ENCODE results near the gene NME2.
A peak's percentile ranks its signal among the peaks of the same experiment; 100 is the strongest.

NME2 gene

DNA sequence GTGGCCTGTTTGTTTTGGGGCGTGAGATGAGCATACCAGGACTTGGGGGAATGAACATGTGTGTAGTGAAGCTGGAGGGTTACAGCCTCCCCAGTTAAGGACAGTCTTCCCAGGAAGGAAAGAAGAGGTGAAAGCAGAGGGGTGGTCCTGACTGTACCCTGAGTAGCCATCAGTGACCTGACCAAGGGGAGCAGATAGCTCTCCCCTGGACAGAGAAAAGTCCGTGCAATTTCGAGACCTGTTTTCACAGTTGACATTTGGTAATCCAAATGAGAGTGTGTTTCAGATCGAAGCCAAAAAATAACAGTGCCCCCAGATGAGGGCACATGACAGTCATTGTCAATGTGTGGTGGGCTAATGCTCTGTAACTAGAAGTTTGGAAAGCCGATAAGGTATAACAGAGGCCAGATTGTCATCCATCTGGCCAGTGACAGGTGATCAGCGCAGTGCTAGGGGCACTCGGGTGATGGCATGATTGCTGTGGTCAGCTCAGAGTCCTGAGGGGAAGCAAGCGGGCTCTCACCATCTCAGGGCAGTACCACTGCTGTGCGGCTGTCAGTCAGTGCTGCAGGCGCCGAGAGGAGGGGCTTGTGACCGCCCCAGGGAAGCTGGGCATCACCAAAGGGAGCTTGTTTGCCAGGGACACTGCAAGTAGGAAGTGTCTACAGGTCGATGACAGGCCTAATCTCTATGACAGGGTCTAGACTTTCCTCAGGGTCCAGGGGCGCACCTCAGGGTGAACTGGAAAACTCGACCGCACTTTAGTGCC, 1.1 kb upstream of the NME2 start:
- TF ChIP-seq ESRRG (CRISPR knock-in tag; IDR thresholded peaks at IDR 0.05) (no peak), OSR1 (CRISPR knock-in tag; IDR thresholded peaks at IDR 0.05) (no peak), CSDC2 (CRISPR knock-in tag; IDR thresholded peaks at IDR 0.05) (no peak), SNAI2 (CRISPR knock-in tag; IDR thresholded peaks at IDR 0.05) (no peak), ISL1 (CRISPR knock-in tag; IDR thresholded peaks at IDR 0.05) (no peak), RARB (CRISPR knock-in tag; IDR thresholded peaks at IDR 0.05) (no peak), TCF4 (CRISPR knock-in tag; IDR thresholded peaks at IDR 0.05; ENCODE audit: borderline replicate concordance) (no peak), ZNF8 (CRISPR knock-in tag; IDR thresholded peaks at IDR 0.05) (no peak), ZFP3 (CRISPR knock-in tag; IDR thresholded peaks at IDR 0.05) (no peak), TOX (CRISPR knock-in tag; IDR thresholded peaks at IDR 0.05; ENCODE audit: borderline replicate concordance) (no peak), ZNF70 (CRISPR knock-in tag; IDR thresholded peaks at IDR 0.05) (no peak), ARNTL (CRISPR knock-in tag; IDR thresholded peaks at IDR 0.05; ENCODE audit: borderline replicate concordance, low read depth) (no peak), BACH2 (CRISPR knock-in tag; IDR thresholded peaks at IDR 0.05; ENCODE audit: borderline replicate concordance) (no peak), GLIS3 (CRISPR knock-in tag; IDR thresholded peaks at IDR 0.05) (no peak), ZC3H10 (CRISPR knock-in tag; IDR thresholded peaks at IDR 0.05) (no peak), ZNF565 (CRISPR knock-in tag; conservative IDR thresholded peaks at IDR 0.05; ENCODE audit: low read depth) (no peak)
- TF ChIP-seq, protein P1, sequence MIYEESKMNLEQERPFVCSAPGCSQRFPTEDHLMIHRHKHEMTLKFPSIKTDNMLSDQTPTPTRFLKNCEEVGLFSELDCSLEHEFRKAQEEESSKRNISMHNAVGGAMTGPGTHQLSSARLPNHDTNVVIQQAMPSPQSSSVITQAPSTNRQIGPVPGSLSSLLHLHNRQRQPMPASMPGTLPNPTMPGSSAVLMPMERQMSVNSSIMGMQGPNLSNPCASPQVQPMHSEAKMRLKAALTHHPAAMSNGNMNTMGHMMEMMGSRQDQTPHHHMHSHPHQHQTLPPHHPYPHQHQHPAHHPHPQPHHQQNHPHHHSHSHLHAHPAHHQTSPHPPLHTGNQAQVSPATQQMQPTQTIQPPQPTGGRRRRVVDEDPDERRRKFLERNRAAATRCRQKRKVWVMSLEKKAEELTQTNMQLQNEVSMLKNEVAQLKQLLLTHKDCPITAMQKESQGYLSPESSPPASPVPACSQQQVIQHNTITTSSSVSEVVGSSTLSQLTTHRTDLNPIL (CRISPR knock-in tag; IDR thresholded peaks at IDR 0.05; ENCODE audit: low read depth) = no peak
- TF ChIP-seq, protein P2, sequence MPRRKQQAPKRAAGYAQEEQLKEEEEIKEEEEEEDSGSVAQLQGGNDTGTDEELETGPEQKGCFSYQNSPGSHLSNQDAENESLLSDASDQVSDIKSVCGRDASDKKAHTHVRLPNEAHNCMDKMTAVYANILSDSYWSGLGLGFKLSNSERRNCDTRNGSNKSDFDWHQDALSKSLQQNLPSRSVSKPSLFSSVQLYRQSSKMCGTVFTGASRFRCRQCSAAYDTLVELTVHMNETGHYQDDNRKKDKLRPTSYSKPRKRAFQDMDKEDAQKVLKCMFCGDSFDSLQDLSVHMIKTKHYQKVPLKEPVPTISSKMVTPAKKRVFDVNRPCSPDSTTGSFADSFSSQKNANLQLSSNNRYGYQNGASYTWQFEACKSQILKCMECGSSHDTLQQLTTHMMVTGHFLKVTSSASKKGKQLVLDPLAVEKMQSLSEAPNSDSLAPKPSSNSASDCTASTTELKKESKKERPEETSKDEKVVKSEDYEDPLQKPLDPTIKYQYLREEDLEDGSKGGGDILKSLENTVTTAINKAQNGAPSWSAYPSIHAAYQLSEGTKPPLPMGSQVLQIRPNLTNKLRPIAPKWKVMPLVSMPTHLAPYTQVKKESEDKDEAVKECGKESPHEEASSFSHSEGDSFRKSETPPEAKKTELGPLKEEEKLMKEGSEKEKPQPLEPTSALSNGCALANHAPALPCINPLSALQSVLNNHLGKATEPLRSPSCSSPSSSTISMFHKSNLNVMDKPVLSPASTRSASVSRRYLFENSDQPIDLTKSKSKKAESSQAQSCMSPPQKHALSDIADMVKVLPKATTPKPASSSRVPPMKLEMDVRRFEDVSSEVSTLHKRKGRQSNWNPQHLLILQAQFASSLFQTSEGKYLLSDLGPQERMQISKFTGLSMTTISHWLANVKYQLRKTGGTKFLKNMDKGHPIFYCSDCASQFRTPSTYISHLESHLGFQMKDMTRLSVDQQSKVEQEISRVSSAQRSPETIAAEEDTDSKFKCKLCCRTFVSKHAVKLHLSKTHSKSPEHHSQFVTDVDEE (CRISPR knock-in tag; IDR thresholded peaks at IDR 0.05) = no peak
- TF ChIP-seq, protein P3, sequence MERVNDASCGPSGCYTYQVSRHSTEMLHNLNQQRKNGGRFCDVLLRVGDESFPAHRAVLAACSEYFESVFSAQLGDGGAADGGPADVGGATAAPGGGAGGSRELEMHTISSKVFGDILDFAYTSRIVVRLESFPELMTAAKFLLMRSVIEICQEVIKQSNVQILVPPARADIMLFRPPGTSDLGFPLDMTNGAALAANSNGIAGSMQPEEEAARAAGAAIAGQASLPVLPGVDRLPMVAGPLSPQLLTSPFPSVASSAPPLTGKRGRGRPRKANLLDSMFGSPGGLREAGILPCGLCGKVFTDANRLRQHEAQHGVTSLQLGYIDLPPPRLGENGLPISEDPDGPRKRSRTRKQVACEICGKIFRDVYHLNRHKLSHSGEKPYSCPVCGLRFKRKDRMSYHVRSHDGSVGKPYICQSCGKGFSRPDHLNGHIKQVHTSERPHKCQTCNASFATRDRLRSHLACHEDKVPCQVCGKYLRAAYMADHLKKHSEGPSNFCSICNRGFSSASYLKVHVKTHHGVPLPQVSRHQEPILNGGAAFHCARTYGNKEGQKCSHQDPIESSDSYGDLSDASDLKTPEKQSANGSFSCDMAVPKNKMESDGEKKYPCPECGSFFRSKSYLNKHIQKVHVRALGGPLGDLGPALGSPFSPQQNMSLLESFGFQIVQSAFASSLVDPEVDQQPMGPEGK (CRISPR knock-in tag; IDR thresholded peaks at IDR 0.05; ENCODE audit: borderline replicate concordance) = no peak
- TF ChIP-seq, protein P4, sequence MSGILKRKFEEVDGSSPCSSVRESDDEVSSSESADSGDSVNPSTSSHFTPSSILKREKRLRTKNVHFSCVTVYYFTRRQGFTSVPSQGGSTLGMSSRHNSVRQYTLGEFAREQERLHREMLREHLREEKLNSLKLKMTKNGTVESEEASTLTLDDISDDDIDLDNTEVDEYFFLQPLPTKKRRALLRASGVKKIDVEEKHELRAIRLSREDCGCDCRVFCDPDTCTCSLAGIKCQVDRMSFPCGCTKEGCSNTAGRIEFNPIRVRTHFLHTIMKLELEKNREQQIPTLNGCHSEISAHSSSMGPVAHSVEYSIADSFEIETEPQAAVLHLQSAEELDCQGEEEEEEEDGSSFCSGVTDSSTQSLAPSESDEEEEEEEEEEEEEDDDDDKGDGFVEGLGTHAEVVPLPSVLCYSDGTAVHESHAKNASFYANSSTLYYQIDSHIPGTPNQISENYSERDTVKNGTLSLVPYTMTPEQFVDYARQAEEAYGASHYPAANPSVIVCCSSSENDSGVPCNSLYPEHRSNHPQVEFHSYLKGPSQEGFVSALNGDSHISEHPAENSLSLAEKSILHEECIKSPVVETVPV (CRISPR knock-in tag; IDR thresholded peaks at IDR 0.05) = no peak

DNA sequence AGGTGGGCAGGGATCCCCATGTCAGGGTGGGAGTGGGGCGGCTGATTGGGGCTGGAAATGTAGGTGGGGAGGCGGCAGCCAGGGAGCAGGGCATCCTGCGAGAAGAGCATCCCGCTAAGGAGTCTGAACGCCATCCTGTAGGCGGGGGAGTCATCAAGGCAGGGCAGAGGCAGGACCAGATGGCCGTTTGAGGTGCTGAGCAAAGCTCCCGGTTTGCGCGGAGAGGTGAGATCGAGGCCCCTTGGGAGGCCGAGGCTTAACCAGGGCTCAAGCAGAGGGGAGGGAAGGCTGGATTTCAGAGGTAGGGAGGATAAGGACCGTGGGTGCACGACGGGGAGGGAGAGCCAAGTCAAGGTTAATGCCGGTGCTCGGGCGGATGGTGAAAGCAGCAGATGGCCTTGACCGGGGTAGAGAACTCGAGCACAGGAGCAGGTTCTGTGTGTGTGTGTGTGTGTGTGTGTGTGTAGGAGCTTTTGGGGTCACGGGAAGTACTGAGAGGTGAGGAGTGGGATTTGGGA, 472 bp upstream of the NME2 start:
- peak; percentile 59 for ATAC-seq
- TF ChIP-seq ZFP3 (CRISPR knock-in tag; IDR thresholded peaks at IDR 0.05) = 0 out of 2 replicates have a peak, but pooled peaks have one; percentile 53
- no peak for TF ChIP-seq ZNF565 (CRISPR knock-in tag; conservative IDR thresholded peaks at IDR 0.05; ENCODE audit: low read depth)
- TF ChIP-seq ZFP30 (CRISPR knock-in tag; IDR thresholded peaks at IDR 0.05) = no peak; the same call in 1 of the 2 replicates
- TF ChIP-seq GLIS3 (CRISPR knock-in tag; IDR thresholded peaks at IDR 0.05) = no peak; the same call in 1 of the 2 replicates
- TF ChIP-seq ESRRG (CRISPR knock-in tag; IDR thresholded peaks at IDR 0.05) = 0 out of 2 replicates have a peak, but pooled peaks have one; percentile 4
- no peak for TF ChIP-seq ARNTL (CRISPR knock-in tag; IDR thresholded peaks at IDR 0.05; ENCODE audit: borderline replicate concordance, low read depth)
- TF ChIP-seq TCF4 (CRISPR knock-in tag; IDR thresholded peaks at IDR 0.05; ENCODE audit: borderline replicate concordance) = 0 out of 2 replicates have a peak, but pooled peaks have one; percentile 21
- no peak for TF ChIP-seq OSR1 (CRISPR knock-in tag; IDR thresholded peaks at IDR 0.05)
- no peak for TF ChIP-seq RARB (CRISPR knock-in tag; IDR thresholded peaks at IDR 0.05)
- TF ChIP-seq, protein P5, sequence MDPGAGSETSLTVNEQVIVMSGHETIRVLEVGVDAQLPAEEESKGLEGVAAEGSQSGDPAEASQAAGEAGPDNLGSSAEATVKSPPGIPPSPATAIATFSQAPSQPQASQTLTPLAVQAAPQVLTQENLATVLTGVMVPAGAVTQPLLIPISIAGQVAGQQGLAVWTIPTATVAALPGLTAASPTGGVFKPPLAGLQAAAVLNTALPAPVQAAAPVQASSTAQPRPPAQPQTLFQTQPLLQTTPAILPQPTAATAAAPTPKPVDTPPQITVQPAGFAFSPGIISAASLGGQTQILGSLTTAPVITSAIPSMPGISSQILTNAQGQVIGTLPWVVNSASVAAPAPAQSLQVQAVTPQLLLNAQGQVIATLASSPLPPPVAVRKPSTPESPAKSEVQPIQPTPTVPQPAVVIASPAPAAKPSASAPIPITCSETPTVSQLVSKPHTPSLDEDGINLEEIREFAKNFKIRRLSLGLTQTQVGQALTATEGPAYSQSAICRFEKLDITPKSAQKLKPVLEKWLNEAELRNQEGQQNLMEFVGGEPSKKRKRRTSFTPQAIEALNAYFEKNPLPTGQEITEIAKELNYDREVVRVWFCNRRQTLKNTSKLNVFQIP (CRISPR knock-in tag; IDR thresholded peaks at IDR 0.05; ENCODE audit: borderline replicate concordance, low read depth) = no peak
- TF ChIP-seq, protein P1 (CRISPR knock-in tag; IDR thresholded peaks at IDR 0.05; ENCODE audit: low read depth) = no peak
- 0 out of 2 replicates have a peak, but pooled peaks have one; percentile 14 for TF ChIP-seq ZNF70 (CRISPR knock-in tag; IDR thresholded peaks at IDR 0.05)
- TF ChIP-seq BACH2 (CRISPR knock-in tag; IDR thresholded peaks at IDR 0.05; ENCODE audit: borderline replicate concordance) = no peak
- TF ChIP-seq PPARA (CRISPR knock-in tag; IDR thresholded peaks at IDR 0.05; ENCODE audit: borderline replicate concordance) = no peak
- TF ChIP-seq ISL1 (CRISPR knock-in tag; IDR thresholded peaks at IDR 0.05) = no peak
- no peak for TF ChIP-seq ZC3H10 (CRISPR knock-in tag; IDR thresholded peaks at IDR 0.05)
- no peak for TF ChIP-seq CSDC2 (CRISPR knock-in tag; IDR thresholded peaks at IDR 0.05)
- TF ChIP-seq, protein P2 (CRISPR knock-in tag; IDR thresholded peaks at IDR 0.05) = no peak
- TF ChIP-seq TOX (CRISPR knock-in tag; IDR thresholded peaks at IDR 0.05; ENCODE audit: borderline replicate concordance) = no peak
- no peak for TF ChIP-seq SNAI2 (CRISPR knock-in tag; IDR thresholded peaks at IDR 0.05)

More for the DNA sequence above, 1.1 kb upstream of the NME2 start:
- ATAC-seq = no peak; the same call in 2 of the 3 replicates
